ENCODE data around the gene RIOX2.

RIOX2 gene

DNA sequence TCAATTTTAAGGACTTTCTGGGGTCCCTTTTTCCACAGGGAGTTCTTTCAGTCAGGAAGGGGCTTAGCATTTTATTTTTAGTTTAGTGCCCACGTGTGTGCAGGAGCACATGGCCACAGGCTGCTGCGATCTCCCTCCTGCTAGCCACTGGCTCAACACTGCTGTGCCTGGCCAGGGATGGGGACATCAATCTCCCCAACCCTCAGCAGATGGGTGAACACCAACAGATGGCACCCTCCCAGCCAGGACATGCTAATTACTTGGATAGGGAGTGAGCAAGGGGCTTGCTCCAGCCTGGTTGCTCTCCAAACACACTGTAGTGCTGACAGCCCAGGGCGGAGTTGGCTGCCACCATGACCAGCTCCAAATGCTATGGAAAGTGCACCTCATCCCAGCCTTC, 7.4 kb upstream of the RIOX2 start:
- no peak overlapping the region for H3K4me3 ChIP-seq (ENCODE audit: control insufficient read depth, low read depth, low read length)
- no peak for DNase-seq (ENCODE audit: low read depth)
- TF ChIP-seq, protein P1, sequence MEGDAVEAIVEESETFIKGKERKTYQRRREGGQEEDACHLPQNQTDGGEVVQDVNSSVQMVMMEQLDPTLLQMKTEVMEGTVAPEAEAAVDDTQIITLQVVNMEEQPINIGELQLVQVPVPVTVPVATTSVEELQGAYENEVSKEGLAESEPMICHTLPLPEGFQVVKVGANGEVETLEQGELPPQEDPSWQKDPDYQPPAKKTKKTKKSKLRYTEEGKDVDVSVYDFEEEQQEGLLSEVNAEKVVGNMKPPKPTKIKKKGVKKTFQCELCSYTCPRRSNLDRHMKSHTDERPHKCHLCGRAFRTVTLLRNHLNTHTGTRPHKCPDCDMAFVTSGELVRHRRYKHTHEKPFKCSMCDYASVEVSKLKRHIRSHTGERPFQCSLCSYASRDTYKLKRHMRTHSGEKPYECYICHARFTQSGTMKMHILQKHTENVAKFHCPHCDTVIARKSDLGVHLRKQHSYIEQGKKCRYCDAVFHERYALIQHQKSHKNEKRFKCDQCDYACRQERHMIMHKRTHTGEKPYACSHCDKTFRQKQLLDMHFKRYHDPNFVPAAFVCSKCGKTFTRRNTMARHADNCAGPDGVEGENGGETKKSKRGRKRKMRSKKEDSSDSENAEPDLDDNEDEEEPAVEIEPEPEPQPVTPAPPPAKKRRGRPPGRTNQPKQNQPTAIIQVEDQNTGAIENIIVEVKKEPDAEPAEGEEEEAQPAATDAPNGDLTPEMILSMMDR (conservative IDR thresholded peaks at IDR 0.05; ENCODE audit: control insufficient read depth, insufficient read depth, low read depth, low read length), result no peak

DNA sequence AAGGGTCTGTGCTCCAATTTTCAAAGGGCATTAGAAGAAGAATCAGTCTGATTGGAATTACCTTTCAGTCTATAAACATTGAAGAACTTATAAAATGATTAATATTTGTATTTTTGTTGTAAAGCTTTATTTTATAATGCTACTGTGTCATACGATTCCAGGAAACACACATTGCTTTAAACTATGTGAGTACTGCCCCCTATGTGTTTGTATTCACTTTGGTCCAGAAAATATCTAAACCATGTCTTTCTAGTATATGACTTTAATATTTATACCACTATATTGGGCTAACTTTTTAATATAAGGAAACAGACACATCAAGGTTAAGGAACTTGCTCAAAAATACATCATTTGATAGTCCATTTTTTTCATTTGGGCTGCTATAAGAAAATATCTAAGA, 3.2 kb upstream of the RIOX2 start:
- no peak for DNase-seq (ENCODE audit: low read depth)
- H3K4me3 ChIP-seq (ENCODE audit: control insufficient read depth, low read depth, low read length), result no peak overlapping the region
- TF ChIP-seq, protein P1 (conservative IDR thresholded peaks at IDR 0.05; ENCODE audit: control insufficient read depth, insufficient read depth, low read depth, low read length), result peak; percentile 28

DNA sequence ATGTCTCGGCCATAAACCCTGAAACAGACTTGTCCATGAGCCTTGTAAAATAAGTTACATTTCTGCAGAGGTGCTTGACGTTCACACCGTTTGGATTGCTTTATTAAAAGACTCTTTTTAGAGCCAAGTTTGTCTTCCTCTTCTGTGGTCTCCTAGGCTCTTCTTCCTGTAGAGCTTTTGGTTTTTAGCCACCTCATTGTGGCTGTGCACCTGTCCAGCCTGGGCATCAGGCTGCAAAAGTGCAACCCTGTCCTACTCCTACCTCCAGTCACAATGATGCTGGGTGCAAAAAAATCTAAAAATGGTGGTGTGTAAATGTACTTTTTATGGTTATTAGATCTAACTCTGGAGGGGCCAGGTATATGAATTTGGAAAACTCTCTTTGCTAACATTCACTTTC, 2.8 kb upstream of the RIOX2 start:
- TF ChIP-seq, protein P1 (conservative IDR thresholded peaks at IDR 0.05; ENCODE audit: control insufficient read depth, insufficient read depth, low read depth, low read length), result no peak
- DNase-seq (ENCODE audit: low read depth), result no peak
- H3K4me3 ChIP-seq (ENCODE audit: control insufficient read depth, low read depth, low read length), result no peak overlapping the region

DNA sequence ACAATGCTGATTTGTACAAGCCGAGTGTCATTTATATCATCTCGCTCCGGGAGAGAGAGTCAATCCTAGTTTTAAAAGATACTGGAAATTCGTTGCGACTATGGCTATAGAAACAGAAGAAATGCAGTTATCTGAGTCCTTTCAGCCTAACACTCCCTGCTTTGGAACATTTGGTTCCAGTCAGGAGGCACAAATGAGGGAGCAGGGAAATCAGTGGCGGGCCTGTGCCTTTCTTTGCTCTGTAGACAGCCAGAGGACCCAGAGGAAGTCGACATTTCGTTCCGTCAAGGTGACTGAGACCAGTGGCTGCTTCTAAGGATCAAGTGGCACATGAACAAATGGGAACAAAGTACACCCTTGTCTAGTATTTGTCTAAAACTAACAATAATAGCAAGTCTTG, 745 bp upstream of the RIOX2 start:
- TF ChIP-seq, protein P1 (conservative IDR thresholded peaks at IDR 0.05; ENCODE audit: control insufficient read depth, insufficient read depth, low read depth, low read length), result no peak
- no peak for DNase-seq (ENCODE audit: low read depth)
- peak overlapping the region; percentile 68 for H3K4me3 ChIP-seq (ENCODE audit: control insufficient read depth, low read depth, low read length)

DNA sequence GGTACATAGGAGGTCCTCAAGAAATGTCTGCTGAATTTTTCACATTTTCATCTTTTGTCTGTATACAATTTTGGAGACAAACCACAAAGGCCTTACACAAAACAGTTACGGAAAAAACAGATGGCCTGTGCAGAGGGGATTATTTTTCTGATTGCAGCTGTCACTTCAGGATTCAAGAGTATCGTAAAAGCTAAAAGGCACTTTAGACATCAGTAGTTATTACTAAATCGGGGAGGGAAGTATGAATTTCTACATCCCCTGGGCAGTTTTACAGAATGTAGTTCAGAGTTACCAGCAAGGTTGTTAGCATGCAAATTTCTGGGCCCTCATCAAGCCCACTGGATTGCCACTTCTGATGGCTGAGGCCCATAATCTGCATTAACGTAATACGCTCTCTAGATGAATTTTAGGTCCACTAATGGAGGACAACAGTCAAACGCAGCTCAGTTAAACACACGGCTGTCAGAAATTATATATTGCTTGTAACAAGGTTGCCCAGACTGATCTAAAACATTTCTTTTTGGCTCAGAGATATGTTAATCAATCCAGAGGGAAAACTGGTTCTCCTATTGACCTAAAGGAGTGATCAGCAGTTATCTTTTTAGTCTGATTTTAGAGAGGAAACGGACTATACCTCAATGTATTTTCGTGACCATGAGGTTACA, 1.1 kb downstream of the RIOX2 start:
- TF ChIP-seq, protein P1 (conservative IDR thresholded peaks at IDR 0.05; ENCODE audit: control insufficient read depth, insufficient read depth, low read depth, low read length), result no peak
- DNase-seq (ENCODE audit: low read depth), result no peak
- peak overlapping the region; percentile 68 for H3K4me3 ChIP-seq (ENCODE audit: control insufficient read depth, low read depth, low read length)

GRCh38 chr3:97970156-97970555, 2.1 kb downstream of the RIOX2 start:
- TF ChIP-seq, protein P1 (conservative IDR thresholded peaks at IDR 0.05; ENCODE audit: control insufficient read depth, insufficient read depth, low read depth, low read length), result no peak
- peak; percentile 63 for DNase-seq (ENCODE audit: low read depth)
- no peak overlapping the region for H3K4me3 ChIP-seq (ENCODE audit: control insufficient read depth, low read depth, low read length)

DNA sequence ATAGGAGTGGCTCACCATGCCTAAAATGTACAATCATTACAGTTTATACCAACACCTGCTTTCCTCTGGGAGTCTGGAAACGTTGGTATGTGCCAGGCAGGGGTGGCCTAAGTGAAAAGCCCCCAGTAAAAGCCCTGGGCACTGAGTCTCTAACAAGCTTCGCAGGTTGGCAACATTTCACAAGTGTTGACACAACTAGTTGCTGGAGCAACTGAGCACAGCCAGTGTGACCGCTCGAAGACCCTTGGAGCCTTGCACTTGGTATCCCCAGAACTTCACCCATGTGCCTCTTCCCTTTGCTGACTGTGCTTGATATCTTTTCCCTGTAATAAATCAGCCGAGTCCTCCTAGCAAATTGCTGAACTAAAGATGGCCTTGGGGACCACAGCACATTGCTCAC, 2.7 kb downstream of the RIOX2 start:
- no peak for DNase-seq (ENCODE audit: low read depth)
- TF ChIP-seq, protein P1 (conservative IDR thresholded peaks at IDR 0.05; ENCODE audit: control insufficient read depth, insufficient read depth, low read depth, low read length), result no peak
- H3K4me3 ChIP-seq (ENCODE audit: control insufficient read depth, low read depth, low read length), result no peak overlapping the region

Data from fibroblast of mammary gland (primary cell).